H9 (cell line): ENCODE data around the gene MAPK4. TPM values are rescaled to one million over a fixed set of nuclear protein-coding genes. Genes with fewer than 3 reads are reported as not detected.

Experiments
- DNase-seq: peaks from one replicate; pipeline ENCODE4 v3.0.0-alpha.2; 2017
- H2AFZ ChIP-seq: one replicate; pipeline ENCODE4 v1.6.1; 2013; ENCODE audit warnings: mild to moderate bottlenecking, low read length, control low read depth, moderate library complexity
- H2AK5ac ChIP-seq: 2 replicates; pipeline ENCODE4 v1.6.1; 2013; ENCODE audit warnings: low read length, control low read depth, mixed read lengths; ENCODE audit not compliant: insufficient read length
- H2BK120ac ChIP-seq: one replicate; pipeline ENCODE4 v1.6.1; 2013; ENCODE audit warnings: low read depth, mild to moderate bottlenecking, low read length, control low read depth, inconsistent platforms; ENCODE audit not compliant: poor library complexity, severe bottlenecking
- H2BK12ac ChIP-seq: 2 replicates; pipeline ENCODE4 v1.6.1; 2013; ENCODE audit warnings: low read length, control low read depth, mixed read lengths, low read depth; ENCODE audit not compliant: insufficient read length
- H2BK15ac ChIP-seq: 2 replicates; pipeline ENCODE4 v1.6.1; 2013; ENCODE audit warnings: low read depth, low read length, control low read depth
- H2BK20ac ChIP-seq: one replicate; pipeline ENCODE4 v1.6.1; 2013; ENCODE audit warnings: low read depth, mild to moderate bottlenecking, low read length, control low read depth, inconsistent platforms; ENCODE audit not compliant: poor library complexity, severe bottlenecking
- H2BK5ac ChIP-seq: 2 replicates; pipeline ENCODE4 v1.6.1; 2013; ENCODE audit warnings: low read length, control low read depth, mixed read lengths; ENCODE audit not compliant: insufficient read length
- H3K14ac ChIP-seq: 2 replicates; pipeline ENCODE4 v1.6.1; 2013; ENCODE audit warnings: low read length, control low read depth; ENCODE audit not compliant: insufficient read depth
- H3K18ac ChIP-seq: 2 replicates; pipeline ENCODE4 v1.6.1; 2013; ENCODE audit warnings: low read depth, mild to moderate bottlenecking, mixed read lengths, low read length, control low read depth; ENCODE audit not compliant: insufficient read length
- H3K23ac ChIP-seq: 2 replicates; pipeline ENCODE4 v1.6.1; 2013; ENCODE audit warnings: low read length, control low read depth, mixed read lengths, low read depth; ENCODE audit not compliant: insufficient read length
- H3K23me2 ChIP-seq: 2 replicates; pipeline ENCODE4 v1.6.1; 2013; ENCODE audit warnings: low read depth, mild to moderate bottlenecking, mixed read lengths, low read length, control low read depth; ENCODE audit not compliant: insufficient read length, poor library complexity, severe bottlenecking
- H3K27ac ChIP-seq: 2 replicates; pipeline ENCODE4 v1.5.1; 2013; ENCODE audit warnings: low read length, control low read depth, mixed read lengths, low read depth; ENCODE audit not compliant: insufficient read length
- H3K27me3 ChIP-seq: 2 replicates; pipeline ENCODE4 v1.6.1; 2013; ENCODE audit warnings: low read length, control low read depth, inconsistent platforms; ENCODE audit not compliant: insufficient read depth
- H3K4ac ChIP-seq: 2 replicates; pipeline ENCODE4 v1.6.1; 2013; ENCODE audit warnings: low read depth, mild to moderate bottlenecking, control low read depth, inconsistent platforms, low read length, moderate library complexity
- H3K4me1 ChIP-seq: 2 replicates; pipeline ENCODE4 v1.6.1; 2013; ENCODE audit warnings: low read length, control low read depth, inconsistent platforms; ENCODE audit not compliant: insufficient read depth
- H3K4me2 ChIP-seq: 2 replicates; pipeline ENCODE4 v1.6.1; 2013; ENCODE audit warnings: low read length, control low read depth, mixed read lengths; ENCODE audit not compliant: insufficient read length, insufficient read depth
- H3K56ac ChIP-seq: 2 replicates; pipeline ENCODE4 v1.6.1; 2013; ENCODE audit warnings: low read depth, mild to moderate bottlenecking, mixed read lengths, low read length, control low read depth; ENCODE audit not compliant: insufficient read length
- H3K79me1 ChIP-seq: 2 replicates; pipeline ENCODE4 v1.6.1; 2013; ENCODE audit warnings: low read depth, mild to moderate bottlenecking, moderate library complexity, low read length, control low read depth, inconsistent platforms; ENCODE audit not compliant: insufficient read depth, poor library complexity, severe bottlenecking
- H3K79me2 ChIP-seq: 2 replicates; pipeline ENCODE4 v1.6.1; 2013; ENCODE audit warnings: low read length, control low read depth, inconsistent platforms; ENCODE audit not compliant: insufficient read depth
- H3K9ac ChIP-seq: 2 replicates; pipeline ENCODE4 v1.6.1; 2013; ENCODE audit warnings: low read length, control low read depth, mixed read lengths; ENCODE audit not compliant: insufficient read length; ENCODE audit errors: extremely low read depth
- H3K9me3 ChIP-seq: one replicate; pipeline ENCODE4 v1.6.1; 2013; ENCODE audit warnings: low read depth, low read length, inconsistent platforms; ENCODE audit not compliant: control insufficient read depth
- H3T11ph ChIP-seq: one replicate; pipeline ENCODE4 v1.6.1; 2013; ENCODE audit warnings: mild to moderate bottlenecking, low read length, control low read depth, inconsistent platforms
- H4K20me1 ChIP-seq: one replicate; pipeline ENCODE4 v1.6.1; 2013; ENCODE audit not compliant: control insufficient read depth, insufficient read length, insufficient read depth
- H4K5ac ChIP-seq: 2 replicates; pipeline ENCODE4 v1.6.1; 2013; ENCODE audit warnings: low read depth, mild to moderate bottlenecking, mixed read lengths, low read length, control low read depth; ENCODE audit not compliant: insufficient read length
- H4K8ac ChIP-seq: replicated peaks from 2 replicates; pipeline ENCODE4 v1.6.1; 2013; ENCODE audit warnings: low read length, control low read depth, mixed read lengths, low read depth; ENCODE audit not compliant: insufficient read length
- H4K91ac ChIP-seq: 2 replicates; pipeline ENCODE4 v1.6.1; 2013; ENCODE audit warnings: low read depth, mild to moderate bottlenecking, moderate library complexity, mixed read lengths, low read length, control low read depth; ENCODE audit not compliant: insufficient read length
- H3K27ac Mint-ChIP-seq, 3 experiments: 2 replicates in 2 of 3; 3 replicates in 1 of 3; pipeline ENCODE4 v1.8.0; 2020 to 2021; ENCODE audit warnings: mixed read lengths in 3 of 3, mild to moderate bottlenecking in 1 of 3, moderate library complexity in 1 of 3
- H3K27me3 Mint-ChIP-seq: 2 replicates; pipeline ENCODE4 v1.8.0; 2021; ENCODE audit warnings: low read depth, mild to moderate bottlenecking, moderate library complexity, mixed read lengths
- H3K36me3 Mint-ChIP-seq, 3 experiments: 2 replicates in 2 of 3; 3 replicates in 1 of 3; pipeline ENCODE4 v1.8.0; 2020 to 2021; ENCODE audit warnings: low read depth in 3 of 3, mixed read lengths in 3 of 3; ENCODE audit not compliant: insufficient read depth in 1 of 3
- H3K4me1 Mint-ChIP-seq, 2 experiments: 2 replicates each; pipeline ENCODE4 v1.8.0; 2020; ENCODE audit warnings: mixed read lengths in 2 of 2
- H3K4me3 Mint-ChIP-seq, 2 experiments: 2 replicates in 1 of 2; 3 replicates in 1 of 2; pipeline ENCODE4 v1.8.0; 2020 to 2021; ENCODE audit warnings: mild to moderate bottlenecking in 2 of 2, mixed read lengths in 2 of 2, moderate library complexity in 1 of 2
- H3K9me3 Mint-ChIP-seq, 2 experiments: 2 replicates in 1 of 2; 3 replicates in 1 of 2; pipeline ENCODE4 v1.8.0; 2020; ENCODE audit warnings: mild to moderate bottlenecking in 2 of 2, mixed read lengths in 2 of 2, moderate library complexity in 1 of 2
- WGBS: extraction: QIAGEN DNeasy Blood & Tissue Kit; methylation state at CpG from one replicate; pipeline ENCODE4 v1.1.7; 2013; ENCODE audit warnings: missing lambda C conversion rate, low lambda C conversion rate, mixed read lengths; ENCODE audit not compliant: insufficient read length; ENCODE audit errors: extremely low coverage; 5-methylcytosine and 5-hydroxymethylcytosine counted together
- total RNA-seq: library from RNA; stranded (reverse); gene quantifications from 2 replicates; pipeline ENCODE4 v1.2.1, GENCODE V29; 2021
- TF ChIP-seq, protein P1 (sequence below): fragments of 200-600 bp; sonication (generic); conservative IDR thresholded peaks from 3 replicates; pipeline ENCODE4 v1.8.0; 2021; ENCODE audit warnings: antibody characterized with exemption, mild to moderate bottlenecking

Gene MAPK4
- total RNA-seq, 1 experiment from 2014 or later = 1.6 TPM

- no peak overlapping the region for H2AK5ac ChIP-seq
- Mint-ChIP-seq H3K4me1 (peaks cover 10 to 13% of the 10 kb centered on the region in 2 experiments; a peak in 3 of 4 replicates), H3K27ac (no peak overlapping the region), H3K36me3 (peaks cover 0 to 30% (median 5%) of the 10 kb centered on the region in 3 experiments; a peak in 6 of 7 replicates), H3K9me3 (peaks cover 14 to 15% of the 10 kb centered on the region in 2 experiments; a peak in 4 of 5 replicates), H3K27me3 (no peaks in the 10 kb centered on the region), H3K4me3 (no peak overlapping the region)
- no peak overlapping the region for H2BK12ac ChIP-seq
- no peak overlapping the region for H2BK5ac ChIP-seq
- H4K5ac ChIP-seq = no peak overlapping the region
- H3K27ac ChIP-seq = no peak overlapping the region
- H3K14ac ChIP-seq = no peak overlapping the region
- no peaks in the 10 kb centered on the region for H3K79me1 ChIP-seq
- no peak overlapping the region for H2AFZ ChIP-seq
- H3K4me2 ChIP-seq = no peak overlapping the region
- no peak overlapping the region for H3K9ac ChIP-seq
- TF ChIP-seq, protein P1, sequence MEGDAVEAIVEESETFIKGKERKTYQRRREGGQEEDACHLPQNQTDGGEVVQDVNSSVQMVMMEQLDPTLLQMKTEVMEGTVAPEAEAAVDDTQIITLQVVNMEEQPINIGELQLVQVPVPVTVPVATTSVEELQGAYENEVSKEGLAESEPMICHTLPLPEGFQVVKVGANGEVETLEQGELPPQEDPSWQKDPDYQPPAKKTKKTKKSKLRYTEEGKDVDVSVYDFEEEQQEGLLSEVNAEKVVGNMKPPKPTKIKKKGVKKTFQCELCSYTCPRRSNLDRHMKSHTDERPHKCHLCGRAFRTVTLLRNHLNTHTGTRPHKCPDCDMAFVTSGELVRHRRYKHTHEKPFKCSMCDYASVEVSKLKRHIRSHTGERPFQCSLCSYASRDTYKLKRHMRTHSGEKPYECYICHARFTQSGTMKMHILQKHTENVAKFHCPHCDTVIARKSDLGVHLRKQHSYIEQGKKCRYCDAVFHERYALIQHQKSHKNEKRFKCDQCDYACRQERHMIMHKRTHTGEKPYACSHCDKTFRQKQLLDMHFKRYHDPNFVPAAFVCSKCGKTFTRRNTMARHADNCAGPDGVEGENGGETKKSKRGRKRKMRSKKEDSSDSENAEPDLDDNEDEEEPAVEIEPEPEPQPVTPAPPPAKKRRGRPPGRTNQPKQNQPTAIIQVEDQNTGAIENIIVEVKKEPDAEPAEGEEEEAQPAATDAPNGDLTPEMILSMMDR = no peak
- H3K23me2 ChIP-seq = no peaks in the 10 kb centered on the region
- no peaks in the 10 kb centered on the region for H3K4me1 ChIP-seq
- no peak overlapping the region for H3K56ac ChIP-seq
- H2BK15ac ChIP-seq = no peak overlapping the region
- no peak for DNase-seq
- H3T11ph ChIP-seq = no peak overlapping the region
- no peaks in the 10 kb centered on the region for H3K9me3 ChIP-seq
- H2BK20ac ChIP-seq = no peak overlapping the region
- H4K8ac ChIP-seq = no peak overlapping the region
- no peak overlapping the region for H3K4ac ChIP-seq
- H3K27me3 ChIP-seq = no peaks in the 10 kb centered on the region
- H3K23ac ChIP-seq = no peak overlapping the region
- no CpG with 5 or more reads among the region's 5 CpGs for WGBS
- H4K91ac ChIP-seq = no peak overlapping the region
- no peak overlapping the region for H2BK120ac ChIP-seq
- no peak overlapping the region for H3K18ac ChIP-seq
- H3K79me2 ChIP-seq = no peaks in the 10 kb centered on the region
- H4K20me1 ChIP-seq = no peaks in the 10 kb centered on the region
Measured at GRCh38 chr18:50679056-50679455, 119.2 kb downstream of the MAPK4 start.
